B cell (primary cell): ENCODE results near the gene HSPA14. TPM values are rescaled to one million over a fixed set of nuclear protein-coding genes. Genes with fewer than 3 reads are reported as not detected.

Experiments
- ATAC-seq: fragments of 200-7000 bp; cut with Tn5 transposase; one replicate; pipeline ENCODE4 v1.10.0; 2021; ENCODE audit warnings: low read depth, mild to moderate bottlenecking, moderate number of reproducible peaks, moderate library complexity
- CTCF ChIA-PET: fragments of 350-600 bp; sonication (Branson Sonifier 250); formaldehyde crosslinking; loops from one replicate; lab custom pipeline; 2021; ENCODE audit warnings: antibody characterized with exemption, inconsistent platforms; lab: Charles Lee
- POLR2A ChIA-PET: fragments of 350-600 bp; sonication (Branson Sonifier 250); formaldehyde crosslinking; loops from one replicate; lab custom pipeline; 2021; ENCODE audit warnings: antibody characterized with exemption; lab: Charles Lee
- DNase-seq: peaks from one replicate; pipeline ENCODE4 v3.0.0; 2013
- H2AFZ ChIP-seq: 2 replicates; pipeline ENCODE4 v1.6.1; 2012; ENCODE audit warnings: mild to moderate bottlenecking, low read depth, low read length; ENCODE audit not compliant: insufficient read depth, poor library complexity, severe bottlenecking
- H3K27ac ChIP-seq, 2 donors: 1 replicate in 1 of 2; 2 replicates in 1 of 2; pipeline ENCODE4 v1.5.1; 2012 to 2013; ENCODE audit warnings: low read length in 2 of 2, mild to moderate bottlenecking in 2 of 2, moderate library complexity in 1 of 2
- H3K27me3 ChIP-seq, 4 experiments: fragments of 200-600 bp in 1 of 4; sonication (generic) in 1 of 4; replicated peaks in 1 of 4; 1 replicate in 2 of 4; 2 replicates in 2 of 4; pipeline versions ENCODE4 v1.6.1 to v1.7.0; 2013 to 2016; ENCODE audit warnings: low read length in 3 of 4, mild to moderate bottlenecking in 2 of 4, mixed read lengths in 1 of 4, moderate library complexity in 1 of 4; ENCODE audit not compliant: insufficient read depth in 4 of 4, control insufficient read depth in 3 of 4; ENCODE audit errors: control extremely low read depth in 1 of 4
- H3K36me3 ChIP-seq, 2 experiments: replicated peaks in 1 of 2; 1 replicate in 1 of 2; 2 replicates in 1 of 2; pipeline versions ENCODE4 v1.6.1 to v1.7.1; 2013; ENCODE audit warnings: low read length in 1 of 2; ENCODE audit not compliant: insufficient read depth in 2 of 2, control insufficient read depth in 1 of 2; ENCODE audit errors: control extremely low read depth in 1 of 2, extremely low read depth in 1 of 2
- H3K4me1 ChIP-seq, 2 donors: fragments of 200-600 bp in 1 of 2; sonication (generic) in 1 of 2; 1 replicate in 1 of 2; 2 replicates in 1 of 2; pipeline versions ENCODE4 v1.5.1 to v1.6.1; 2013 to 2017; ENCODE audit warnings: low read length in 2 of 2; ENCODE audit not compliant: control insufficient read depth in 2 of 2, insufficient read depth in 2 of 2
- H3K4me2 ChIP-seq: replicated peaks from 2 replicates; pipeline ENCODE3; 2012; ENCODE audit warnings: mild to moderate bottlenecking, low read depth, low read length; ENCODE audit not compliant: poor library complexity, severe bottlenecking
- H3K4me3 ChIP-seq, 5 experiments: fragments of 200-600 bp in 1 of 5; sonication (generic) in 1 of 5; 1 replicate in 3 of 5; 2 replicates in 2 of 5; pipeline versions ENCODE4 v1.5.1 to v1.7.0; 2011 to 2016; ENCODE audit warnings: low read length in 4 of 5, mild to moderate bottlenecking in 4 of 5, low read depth in 2 of 5, control low read depth in 1 of 5, moderate library complexity in 1 of 5; ENCODE audit not compliant: insufficient read depth in 1 of 5; ENCODE audit errors: control extremely low read depth in 1 of 5, extremely low read depth in 1 of 5
- H3K79me2 ChIP-seq: fragments of 200-600 bp; sonication (generic); one replicate; pipeline ENCODE4 v1.6.0; 2016; ENCODE audit warnings: low read length; ENCODE audit not compliant: control insufficient read depth, insufficient read depth
- H3K9ac ChIP-seq: fragments of 200-600 bp; sonication (generic); 2 replicates; pipeline ENCODE4 v1.6.1; 2017; ENCODE audit warnings: mild to moderate bottlenecking, low read length, moderate library complexity
- H3K9me3 ChIP-seq, 3 donors: one replicate each; pipeline versions ENCODE4 v1.6.1 to v1.7.1; 2013; ENCODE audit warnings: low read length in 2 of 3; ENCODE audit not compliant: control insufficient read depth in 2 of 3, insufficient read depth in 1 of 3; ENCODE audit errors: control extremely low read depth in 1 of 3
- H4K20me1 ChIP-seq: 2 replicates; pipeline ENCODE4 v1.6.0; 2012; ENCODE audit warnings: mild to moderate bottlenecking, low read length; ENCODE audit not compliant: insufficient read depth, control insufficient read depth, poor library complexity, severe bottlenecking
- H3K27ac Mint-ChIP-seq: one replicate; pipeline ENCODE4 v1.8.0; 2021; ENCODE audit warnings: mixed read lengths
- H3K27me3 Mint-ChIP-seq: one replicate; pipeline ENCODE4 v1.8.0; 2021; ENCODE audit warnings: mixed read lengths
- H3K4me1 Mint-ChIP-seq: one replicate; pipeline ENCODE4 v1.8.0; 2021; ENCODE audit warnings: mixed read lengths
- H3K4me3 Mint-ChIP-seq: one replicate; pipeline ENCODE4 v1.8.0; 2021; ENCODE audit warnings: mixed read lengths
- H3K9me3 Mint-ChIP-seq: one replicate; pipeline ENCODE4 v1.8.0; 2022; ENCODE audit warnings: mixed read lengths; ENCODE audit not compliant: insufficient read depth
- CTCF ChIP-seq: fragments of 200-600 bp; IDR thresholded peaks from one replicate; pipeline ENCODE4 v1.8.0; 2022; ENCODE audit warnings: antibody characterized with exemption, mild to moderate bottlenecking
- EZH2 ChIP-seq: IDR thresholded peaks from 2 replicates; pipeline ENCODE4 v1.6.1; 2012; ENCODE audit warnings: borderline replicate concordance, low read depth, mild to moderate bottlenecking, moderate library complexity, low read length; ENCODE audit not compliant: insufficient read depth, poor library complexity, severe bottlenecking
- WGBS: methylation state at CpG from one replicate; pipeline ENCODE4 v1.1.5; 2013; ENCODE audit warnings: missing lambda C conversion rate; ENCODE audit not compliant: insufficient coverage; 5-methylcytosine and 5-hydroxymethylcytosine counted together
- intact Hi-C: fragments of 100-400 bp; cut with micrococcal nuclease; formaldehyde crosslinking; loops from one replicate; pipeline ENCODE4 v1.10.0; 2022
- polyA plus RNA-seq: library from polyadenylated mRNA; depleted of rRNA; stranded (reverse); fragments of >200 nt; gene quantifications from 2 replicates; pipeline ENCODE4 v1.2.3, GENCODE V29; 2012
- total RNA-seq, 2 donors: library from RNA; stranded (reverse); fragments of 120-200 nt in 1 of 2; gene quantifications; 1 replicate in 1 of 2; 2 replicates in 1 of 2; pipeline versions ENCODE4 v1.2.3 to v1.2.4, GENCODE V29; 2013 to 2022

HSPA14 gene
- total and polyA plus RNA-seq, 2 donors (not counting 1 experiment from before 2014, with no cell fraction given), result 10.8 to 12.8 TPM

- Mint-ChIP-seq H3K27ac (no peak overlapping the region), H3K27me3 (no peaks in the 10 kb centered on the region), H3K4me3 (no peak overlapping the region), H3K4me1 (peaks cover 32% of the 10 kb centered on the region), H3K9me3 (no peaks in the 10 kb centered on the region)
- peaks cover 0 to 7% (median 0%) of the 10 kb centered on the region in 3 donors for H3K9me3 ChIP-seq
- ChIA-PET CTCF (interaction anchor here (0.7 to 4.4 kb wide), 31 partner anchors 13 to 619 kb away, joined by 3 to 71 read pairs (median 7); partner anchors contain the start of genes CDNF, HSPA14 and MSANTD7), POLR2A (no interaction called here)
- no peaks in the 10 kb centered on the region for H4K20me1 ChIP-seq
- no peaks in the 10 kb centered on the region for H3K36me3 ChIP-seq
- no peak overlapping the region for H3K9ac ChIP-seq
- ATAC-seq (no peak), DNase-seq (no peak)
- H3K4me3 ChIP-seq, result no peak overlapping the region
- 100% methylated on average over 2 of the region's 3 CpGs for whole genome bisulfite sequencing
- intact Hi-C loops, result loop anchor here (1.0 to 5.0 kb wide), 6 partner anchors 13 to 325 kb away; no protein-coding TSS in a partner anchor
- H2AFZ ChIP-seq, result no peak overlapping the region
- peaks cover 16 to 19% of the 10 kb centered on the region in 2 donors for H3K4me1 ChIP-seq
- no peak overlapping the region for H3K4me2 ChIP-seq
- H3K27ac ChIP-seq, result no peak overlapping the region
- TF ChIP-seq CTCF, result no peak
- TF ChIP-seq EZH2, result no peak
- H3K27me3 ChIP-seq, result no peaks in the 10 kb centered on the region
- H3K79me2 ChIP-seq, result no peaks in the 10 kb centered on the region
Observed at GRCh38 chr10:14823966-14824365, 14.1 kb upstream of the HSPA14 start.

GRCh38 chr10:14826076-14826829 is 11.9 kb upstream of the HSPA14 start:
- H3K4me3 ChIP-seq, result no peak overlapping the region
- H3K79me2 ChIP-seq, result no peaks in the 10 kb centered on the region
- intact Hi-C loops, result no loop called here
- H3K27ac ChIP-seq, result no peak overlapping the region
- Mint-ChIP-seq H3K27ac (no peak overlapping the region), H3K27me3 (no peaks in the 10 kb centered on the region), H3K9me3 (no peaks in the 10 kb centered on the region), H3K4me1 (peaks cover 28% of the 10 kb centered on the region), H3K4me3 (no peak overlapping the region)
- no peaks in the 10 kb centered on the region for H3K9me3 ChIP-seq
- DNase-seq, result peak; percentile 22
- ChIA-PET CTCF (no interaction called here), POLR2A (interaction anchor here (0.5 kb wide), 1 partner anchor 55 kb away, joined by 6 read pairs; no protein-coding TSS in a partner anchor)
- H4K20me1 ChIP-seq, result no peaks in the 10 kb centered on the region
- ATAC-seq, result no peak
- TF ChIP-seq EZH2 (no peak), CTCF (no peak)
- peak overlapping the region; percentile 21 for H3K4me2 ChIP-seq
- peaks cover 13 to 14% of the 10 kb centered on the region in 2 donors for H3K4me1 ChIP-seq
- H2AFZ ChIP-seq, result peak overlapping the region; percentile 32
- whole genome bisulfite sequencing, result no CpG with 5 or more reads among the region's 1 CpG
- H3K9ac ChIP-seq, result no peak overlapping the region
- H3K36me3 ChIP-seq, result no peaks in the 10 kb centered on the region
- no peaks in the 10 kb centered on the region for H3K27me3 ChIP-seq
